Measurements from ENCODE around the gene S100A16.

GRCh38 chr1:153633161-153633753 is 20.3 kb upstream of the S100A16 start:
- TF ChIP-seq, protein P1, sequence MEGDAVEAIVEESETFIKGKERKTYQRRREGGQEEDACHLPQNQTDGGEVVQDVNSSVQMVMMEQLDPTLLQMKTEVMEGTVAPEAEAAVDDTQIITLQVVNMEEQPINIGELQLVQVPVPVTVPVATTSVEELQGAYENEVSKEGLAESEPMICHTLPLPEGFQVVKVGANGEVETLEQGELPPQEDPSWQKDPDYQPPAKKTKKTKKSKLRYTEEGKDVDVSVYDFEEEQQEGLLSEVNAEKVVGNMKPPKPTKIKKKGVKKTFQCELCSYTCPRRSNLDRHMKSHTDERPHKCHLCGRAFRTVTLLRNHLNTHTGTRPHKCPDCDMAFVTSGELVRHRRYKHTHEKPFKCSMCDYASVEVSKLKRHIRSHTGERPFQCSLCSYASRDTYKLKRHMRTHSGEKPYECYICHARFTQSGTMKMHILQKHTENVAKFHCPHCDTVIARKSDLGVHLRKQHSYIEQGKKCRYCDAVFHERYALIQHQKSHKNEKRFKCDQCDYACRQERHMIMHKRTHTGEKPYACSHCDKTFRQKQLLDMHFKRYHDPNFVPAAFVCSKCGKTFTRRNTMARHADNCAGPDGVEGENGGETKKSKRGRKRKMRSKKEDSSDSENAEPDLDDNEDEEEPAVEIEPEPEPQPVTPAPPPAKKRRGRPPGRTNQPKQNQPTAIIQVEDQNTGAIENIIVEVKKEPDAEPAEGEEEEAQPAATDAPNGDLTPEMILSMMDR (IDR thresholded peaks at IDR 0.05; ENCODE audit: low read depth, low read length), result no peak
- TF ChIP-seq, protein P2, sequence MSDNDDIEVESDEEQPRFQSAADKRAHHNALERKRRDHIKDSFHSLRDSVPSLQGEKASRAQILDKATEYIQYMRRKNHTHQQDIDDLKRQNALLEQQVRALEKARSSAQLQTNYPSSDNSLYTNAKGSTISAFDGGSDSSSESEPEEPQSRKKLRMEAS (IDR thresholded peaks at IDR 0.05; ENCODE audit: low read depth, low read length), result no peak
- no peak for TF ChIP-seq POLR2A (IDR thresholded peaks at IDR 0.05; ENCODE audit: extremely low read depth, insufficient read length)
